ENCODE data around the gene KSR2. TPM values are rescaled to one million over a fixed set of nuclear protein-coding genes. Genes with fewer than 3 reads are reported as not detected.

KSR2 gene
- total RNA-seq, 1 experiment from 2014 or later = 1.3 TPM

- H3K4me3 Mint-ChIP-seq = no peak overlapping the region
- peaks cover 4 to 8% of the 10 kb centered on the region in 2 experiments; a peak in 3 of 5 replicates for H3K9me3 Mint-ChIP-seq
- Histone ChIP-seq H3K18ac (ENCODE audit: insufficient read length, low read depth, low read length) (no peak overlapping the region), H3K56ac (ENCODE audit: insufficient read length, low read depth, low read length) (no peak overlapping the region), H3K9ac (ENCODE audit: extremely low read depth, insufficient read length, low read length) (no peak overlapping the region), H3K4ac (ENCODE audit: low read depth, low read length) (no peak overlapping the region), H4K5ac (ENCODE audit: insufficient read length, low read depth, low read length) (no peak overlapping the region), H4K91ac (ENCODE audit: insufficient read length, low read depth, low read length) (no peak overlapping the region), H3T11ph (ENCODE audit: low read length) (no peak overlapping the region), H3K9me3 (ENCODE audit: control insufficient read depth, low read depth, low read length) (no peaks in the 10 kb centered on the region), H2BK12ac (ENCODE audit: insufficient read length, low read depth, low read length) (no peak overlapping the region), H3K23me2 (ENCODE audit: insufficient read length, low read depth, low read length, poor library complexity, severe bottlenecking) (no peaks in the 10 kb centered on the region), H2AFZ (ENCODE audit: low read length) (no peak overlapping the region), H3K4me2 (ENCODE audit: insufficient read depth, insufficient read length, low read length) (no peak overlapping the region), H2AK5ac (ENCODE audit: insufficient read length, low read length) (no peak overlapping the region), H3K4me1 (ENCODE audit: insufficient read depth, low read length) (no peaks in the 10 kb centered on the region), H3K14ac (ENCODE audit: insufficient read depth, low read length) (no peak overlapping the region), H4K8ac (replicated peaks; ENCODE audit: insufficient read length, low read depth, low read length) (no peak overlapping the region), H2BK120ac (ENCODE audit: low read depth, low read length, poor library complexity, severe bottlenecking) (no peak overlapping the region), H3K79me2 (ENCODE audit: insufficient read depth, low read length) (no peaks in the 10 kb centered on the region), H3K27ac (ENCODE audit: insufficient read length, low read depth, low read length) (no peak overlapping the region), H2BK15ac (ENCODE audit: low read depth, low read length) (no peak overlapping the region), H3K79me1 (ENCODE audit: insufficient read depth, low read depth, low read length, poor library complexity, severe bottlenecking) (no peaks in the 10 kb centered on the region), H2BK5ac (ENCODE audit: insufficient read length, low read length) (no peak overlapping the region), H2BK20ac (ENCODE audit: low read depth, low read length, poor library complexity, severe bottlenecking) (no peak overlapping the region), H4K20me1 (ENCODE audit: control insufficient read depth, insufficient read depth, insufficient read length) (no peaks in the 10 kb centered on the region), H3K27me3 (ENCODE audit: insufficient read depth, low read length) (no peaks in the 10 kb centered on the region), H3K23ac (ENCODE audit: insufficient read length, low read depth, low read length) (no peak overlapping the region)
- TF ChIP-seq CTCF (conservative IDR thresholded peaks at IDR 0.05) = no peak
- 0 out of 7 replicates have a peak overlapping the region, but pooled peaks of 1 of the 3 experiments have one; percentile 74 for H3K27ac Mint-ChIP-seq
- WGBS (ENCODE audit: extremely low coverage, insufficient read length, low lambda C conversion rate) = no CpG with 5 or more reads among the region's 15 CpGs
- H3K36me3 Mint-ChIP-seq (ENCODE audit: insufficient read depth in 1 of 3, low read depth in 3 of 3) = no peaks in the 10 kb centered on the region
- no peaks in the 10 kb centered on the region for H3K4me1 Mint-ChIP-seq
- no peak for DNase-seq
- no peaks in the 10 kb centered on the region for H3K27me3 Mint-ChIP-seq (ENCODE audit: low read depth)
These were observed 108.7 kb downstream of the KSR2 start for GRCh38 chr12:117860111-117860510.

All from H9 (cell line).